GM23248 (cell line): ENCODE data around the gene PDE3A. TPM values are rescaled to one million over a fixed set of nuclear protein-coding genes. Genes with fewer than 3 reads are reported as not detected.

Experiments
- DNase-seq: peaks from one replicate; pipeline ENCODE4 v3.0.0-alpha.2; 2015
- H2AFZ ChIP-seq: fragments of 200-600 bp; sonication (generic); 2 replicates; pipeline ENCODE4 v1.6.1; 2016; ENCODE audit warnings: antibody characterized with exemption
- H3F3A ChIP-seq: fragments of 200-600 bp; sonication (generic); 2 replicates; pipeline ENCODE4 v1.6.1; 2016; ENCODE audit warnings: mild to moderate bottlenecking, antibody characterized with exemption, mixed run types; ENCODE audit not compliant: insufficient read depth
- H3K27ac ChIP-seq: fragments of 200-600 bp; sonication (generic); 2 replicates; pipeline ENCODE4 v1.5.1; 2016; ENCODE audit warnings: mild to moderate bottlenecking
- H3K27me3 ChIP-seq: fragments of 200-600 bp; sonication (generic); replicated peaks from 2 replicates; pipeline ENCODE4 v1.6.1; 2016; ENCODE audit warnings: mild to moderate bottlenecking; ENCODE audit not compliant: insufficient read depth
- H3K36me3 ChIP-seq: fragments of 200-600 bp; sonication (generic); 2 replicates; pipeline ENCODE4 v1.6.1; 2016; ENCODE audit warnings: low read depth, mild to moderate bottlenecking
- H3K4me1 ChIP-seq: fragments of 200-600 bp; sonication (generic); 2 replicates; pipeline ENCODE4 v1.6.1; 2016; ENCODE audit warnings: mild to moderate bottlenecking; ENCODE audit not compliant: insufficient read depth
- H3K4me2 ChIP-seq: fragments of 200-600 bp; sonication (generic); one replicate; pipeline ENCODE4 v1.6.1; 2016; ENCODE audit warnings: mild to moderate bottlenecking; ENCODE audit not compliant: unreplicated experiment
- H3K4me3 ChIP-seq: fragments of 200-600 bp; sonication (generic); 2 replicates; pipeline ENCODE4 v1.5.1; 2016; ENCODE audit warnings: mild to moderate bottlenecking
- H3K79me2 ChIP-seq: fragments of 200-600 bp; sonication (generic); 2 replicates; pipeline ENCODE4 v1.6.1; 2016; ENCODE audit warnings: mild to moderate bottlenecking; ENCODE audit not compliant: insufficient read depth
- H3K9ac ChIP-seq: fragments of 200-600 bp; sonication (generic); 2 replicates; pipeline ENCODE4 v1.6.1; 2016; ENCODE audit warnings: mild to moderate bottlenecking
- H3K9me2 ChIP-seq: fragments of 200-600 bp; sonication (generic); 2 replicates; pipeline ENCODE4 v1.6.1; 2016; ENCODE audit warnings: mixed run types, mild to moderate bottlenecking, moderate library complexity; ENCODE audit not compliant: insufficient read depth
- H3K9me3 ChIP-seq: fragments of 200-600 bp; sonication (generic); one replicate; pipeline ENCODE4 v1.6.1; 2017; ENCODE audit warnings: low read depth
- H4K20me1 ChIP-seq: fragments of 200-600 bp; sonication (generic); 2 replicates; pipeline ENCODE4 v1.6.0; 2016; ENCODE audit not compliant: insufficient read depth
- EZH2 ChIP-seq: fragments of 200-600 bp; sonication (generic); IDR thresholded peaks from 2 replicates; pipeline ENCODE4 v1.6.1; 2018; ENCODE audit warnings: antibody characterized with exemption, mild to moderate bottlenecking; ENCODE audit not compliant: insufficient read depth, poor library complexity, severe bottlenecking
- EZH2phosphoT487 ChIP-seq: fragments of 200-600 bp; sonication (generic); IDR thresholded peaks from 2 replicates; pipeline ENCODE4 v1.6.1; 2018; ENCODE audit warnings: antibody characterized with exemption, moderate library complexity, mild to moderate bottlenecking, low read depth; ENCODE audit not compliant: insufficient read depth
- WGBS, 2 experiments: methylation state at CpG; one replicate each; pipeline ENCODE4 v1.1.6; 2015 to 2017; ENCODE audit warnings: low lambda C conversion rate in 2 of 2, low coverage in 1 of 2; ENCODE audit errors: missing lambda C conversion rate in 2 of 2; 5-methylcytosine and 5-hydroxymethylcytosine counted together
- in situ Hi-C: fragments of 300-500 bp; cut with MboI; formaldehyde crosslinking; loops from 2 replicates; pipeline ENCODE4 v1.15.0; 2020
- polyA plus RNA-seq: library from polyadenylated mRNA; unstranded; fragments of >200 nt; fragmentation: Nextera tagmentation; extraction: Ambion mirVana; gene quantifications from 2 replicates; pipeline ENCODE4 v1.2.1, GENCODE V29; 2016
- total RNA-seq: library from RNA; depleted of rRNA; stranded (reverse); fragments of >200 nt; shearing (Covaris generic); gene quantifications from 2 replicates; pipeline ENCODE4 v1.2.3, GENCODE V29; 2014

Gene PDE3A
- total and polyA plus RNA-seq, 2 experiments from 2014 or later, result 0.11 to 0.43 TPM

- WGBS, 2 experiments, result 14 to 16% methylated on average over 3 of the region's 3 CpGs
- no peak for DNase-seq
Observed at GRCh38 chr12:20593611-20594010, 225.3 kb downstream of the PDE3A start.

GRCh38 chr12:20596061-20596460, 227.7 kb downstream of the PDE3A start:
- Histone ChIP-seq H3K9ac (no peak overlapping the region), H3K36me3 (no peaks in the 10 kb centered on the region), H3K9me2 (no peaks in the 10 kb centered on the region), H3K4me1 (peaks cover 9% of the 10 kb centered on the region), H3K4me3 (no peak overlapping the region), H3F3A (no peaks in the 10 kb centered on the region), H3K9me3 (no peaks in the 10 kb centered on the region), H4K20me1 (no peaks in the 10 kb centered on the region), H3K27me3 (no peaks in the 10 kb centered on the region), H3K79me2 (no peaks in the 10 kb centered on the region), H3K4me2 (no peak overlapping the region), H2AFZ (no peak overlapping the region), H3K27ac (no peak overlapping the region)
- 94 to 96% methylated on average over 1 of the region's 1 CpG for WGBS, 2 experiments
- TF ChIP-seq EZH2 (no peak), EZH2phosphoT487 (no peak)
- in situ Hi-C loops, result no loop called here
- DNase-seq, result no peak

More at GRCh38 chr12:20593611-20594010, 225.3 kb downstream of the PDE3A start:
- no peaks in the 10 kb centered on the region for H3K79me2 ChIP-seq
- in situ Hi-C loops, result no loop called here
- H3K27ac ChIP-seq, result no peak overlapping the region
- no peaks in the 10 kb centered on the region for H3K36me3 ChIP-seq
- no peaks in the 10 kb centered on the region for H3K9me2 ChIP-seq
- no peak overlapping the region for H2AFZ ChIP-seq
- H3K9ac ChIP-seq, result no peak overlapping the region
- no peaks in the 10 kb centered on the region for H4K20me1 ChIP-seq
- no peaks in the 10 kb centered on the region for H3K4me1 ChIP-seq
- no peak for TF ChIP-seq EZH2phosphoT487
- TF ChIP-seq EZH2, result no peak
- no peaks in the 10 kb centered on the region for H3F3A ChIP-seq
- no peaks in the 10 kb centered on the region for H3K27me3 ChIP-seq
- H3K4me2 ChIP-seq, result no peak overlapping the region
- H3K4me3 ChIP-seq, result no peak overlapping the region
- no peaks in the 10 kb centered on the region for H3K9me3 ChIP-seq

- H3K4me3 ChIP-seq, result no peak overlapping the region
- in situ Hi-C loops, result loop anchor here (25.0 kb wide), 1 partner anchor 837 kb away; no protein-coding TSS in a partner anchor
- TF ChIP-seq EZH2phosphoT487 (no peak), EZH2 (no peak)
- no peaks in the 10 kb centered on the region for H4K20me1 ChIP-seq
- peaks cover 24% of the 10 kb centered on the region for H3K4me1 ChIP-seq
- DNase-seq, result peak; percentile 30
- H3K9me3 ChIP-seq, result no peaks in the 10 kb centered on the region
- no peaks in the 10 kb centered on the region for H3K27me3 ChIP-seq
- peaks cover 10% of the 10 kb centered on the region; the same call in 1 of the 2 replicates for H3F3A ChIP-seq
- peak overlapping the region; percentile 56 for H2AFZ ChIP-seq
- no peaks in the 10 kb centered on the region for H3K79me2 ChIP-seq
- H3K36me3 ChIP-seq, result no peaks in the 10 kb centered on the region
- H3K4me2 ChIP-seq, result no peak overlapping the region
- H3K9ac ChIP-seq, result no peak overlapping the region
- H3K27ac ChIP-seq, result no peak overlapping the region
- no peaks in the 10 kb centered on the region for H3K9me2 ChIP-seq
Observed at GRCh38 chr12:20599757-20600156, 231.4 kb downstream of the PDE3A start.

DNA sequence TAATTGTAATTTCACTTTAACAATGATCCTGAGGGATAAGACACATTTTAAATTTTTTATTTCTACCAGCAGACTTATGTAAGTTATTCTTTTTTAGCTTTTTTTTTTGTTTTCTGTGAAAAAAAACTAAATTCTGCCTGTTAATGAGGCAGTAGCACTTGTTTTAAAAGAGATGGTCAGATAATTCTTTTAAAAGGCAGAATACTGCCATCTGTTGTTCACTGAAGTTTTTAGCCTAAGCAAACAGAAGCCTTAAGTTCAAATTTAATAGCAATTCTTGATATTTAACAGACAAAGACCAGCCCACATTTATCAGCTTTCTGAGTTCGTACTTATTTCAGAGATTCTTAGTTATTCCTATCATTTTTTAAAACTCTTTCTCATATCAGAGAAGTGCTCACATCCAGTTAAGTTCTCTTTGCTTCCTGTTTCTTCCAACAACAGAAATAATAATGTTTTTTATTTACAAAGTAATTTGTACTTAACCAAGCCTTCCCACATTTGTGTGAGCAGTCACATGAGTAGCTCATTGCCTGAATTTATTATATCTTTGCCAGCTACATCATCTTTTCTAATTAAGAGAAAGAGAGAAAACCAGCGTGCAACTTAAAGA, 233.4 kb downstream of the PDE3A start:
- Histone ChIP-seq H3K79me2 (no peaks in the 10 kb centered on the region), H3K4me3 (no peak overlapping the region), H3K4me2 (no peak overlapping the region), H3K4me1 (peaks cover 24% of the 10 kb centered on the region), H3K9ac (no peak overlapping the region), H4K20me1 (no peaks in the 10 kb centered on the region), H3K27me3 (no peaks in the 10 kb centered on the region), H3K9me3 (no peaks in the 10 kb centered on the region), H3K9me2 (no peaks in the 10 kb centered on the region), H3K27ac (no peak overlapping the region), H3K36me3 (no peaks in the 10 kb centered on the region), H2AFZ (peak overlapping the region; percentile 49), H3F3A (peaks cover 10% of the 10 kb centered on the region; the same call in 1 of the 2 replicates)
- peak; percentile 61 for DNase-seq
- TF ChIP-seq EZH2 (no peak), EZH2phosphoT487 (no peak)
- 30 to 33% methylated on average over 2 of the region's 2 CpGs for WGBS, 2 experiments
- in situ Hi-C loops, result loop anchor here (25.0 kb wide), 1 partner anchor 839 kb away; no protein-coding TSS in a partner anchor
